Measurements from ENCODE around the gene INSM2.

INSM2 gene, protein sequence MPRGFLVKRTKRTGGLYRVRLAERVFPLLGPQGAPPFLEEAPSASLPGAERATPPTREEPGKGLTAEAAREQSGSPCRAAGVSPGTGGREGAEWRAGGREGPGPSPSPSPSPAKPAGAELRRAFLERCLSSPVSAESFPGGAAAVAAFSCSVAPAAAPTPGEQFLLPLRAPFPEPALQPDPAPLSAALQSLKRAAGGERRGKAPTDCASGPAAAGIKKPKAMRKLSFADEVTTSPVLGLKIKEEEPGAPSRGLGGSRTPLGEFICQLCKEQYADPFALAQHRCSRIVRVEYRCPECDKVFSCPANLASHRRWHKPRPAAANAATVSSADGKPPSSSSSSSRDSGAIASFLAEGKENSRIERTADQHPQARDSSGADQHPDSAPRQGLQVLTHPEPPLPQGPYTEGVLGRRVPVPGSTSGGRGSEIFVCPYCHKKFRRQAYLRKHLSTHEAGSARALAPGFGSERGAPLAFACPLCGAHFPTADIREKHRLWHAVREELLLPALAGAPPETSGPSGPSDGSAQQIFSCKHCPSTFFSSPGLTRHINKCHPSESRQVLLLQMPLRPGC

DNA sequence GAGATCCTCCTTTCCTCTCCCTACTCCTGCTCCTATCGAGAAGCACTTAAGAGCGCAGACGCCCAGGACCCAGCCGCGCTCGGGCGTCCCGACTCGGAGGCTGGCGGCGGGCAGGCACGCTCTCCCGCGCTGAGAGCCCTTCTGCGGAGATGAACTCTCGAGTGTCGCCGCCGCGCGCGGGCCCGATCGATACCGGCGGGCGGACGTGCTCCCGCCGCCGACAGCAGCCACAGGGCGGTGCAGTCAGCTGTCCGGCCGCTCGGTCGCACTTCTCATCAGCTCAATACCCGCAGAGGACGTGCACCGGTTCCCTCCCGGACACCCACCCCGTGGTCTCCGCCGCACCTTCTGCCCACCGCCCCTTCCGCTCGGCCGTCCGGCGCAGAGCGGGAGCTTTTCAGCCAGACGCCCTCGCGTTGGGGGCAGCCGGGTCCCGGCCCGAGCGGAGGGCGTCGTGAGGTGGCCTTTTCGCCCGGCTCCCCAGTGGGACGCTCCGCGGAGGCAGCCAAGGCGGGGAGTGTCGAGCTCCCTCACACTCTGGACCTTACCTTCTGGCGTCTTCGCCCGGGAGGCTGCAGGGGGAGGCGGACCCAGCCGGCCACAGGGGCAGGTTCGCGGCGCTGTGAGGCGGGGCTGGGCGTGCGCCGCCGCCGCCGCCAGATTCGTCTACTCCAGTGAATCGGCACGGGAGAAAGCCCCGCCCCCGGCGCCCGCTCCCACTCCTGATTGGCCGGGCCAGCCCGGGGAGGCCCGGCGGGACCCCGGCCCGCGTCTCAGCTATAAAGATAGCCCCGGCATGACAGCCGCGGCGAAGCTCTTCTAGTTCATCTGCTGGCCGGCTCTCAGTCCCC, at the start of gene INSM2:
Gene INSM2, plus strand, starts transcription at position 808 of the 851 bp plus-strand sequence. CDS start 89 bp downstream, outside the sequence.
- no peak for DNase-seq

DNA sequence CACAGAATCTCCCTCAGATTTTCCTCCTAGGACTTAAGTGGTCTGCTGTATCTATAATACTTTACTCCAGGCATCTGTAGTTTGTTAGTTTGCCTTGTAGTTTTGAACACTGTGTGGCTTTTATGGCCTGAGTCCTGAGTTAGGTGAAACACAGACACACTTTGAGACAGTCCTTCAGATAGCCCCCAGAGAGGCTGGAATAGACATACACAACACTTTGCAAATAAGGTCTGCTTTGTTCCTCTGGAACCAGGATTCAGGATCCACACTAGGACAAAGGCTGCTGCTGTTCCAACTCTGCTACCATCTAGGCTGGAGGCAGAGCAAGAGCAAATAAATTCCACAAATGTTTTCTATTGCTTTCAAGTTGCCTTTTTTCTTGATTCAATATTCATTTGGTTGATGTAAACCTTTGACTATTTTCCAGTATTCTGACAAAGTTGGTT, 41.4 kb upstream of the INSM2 start:
- no peak for DNase-seq

DNA sequence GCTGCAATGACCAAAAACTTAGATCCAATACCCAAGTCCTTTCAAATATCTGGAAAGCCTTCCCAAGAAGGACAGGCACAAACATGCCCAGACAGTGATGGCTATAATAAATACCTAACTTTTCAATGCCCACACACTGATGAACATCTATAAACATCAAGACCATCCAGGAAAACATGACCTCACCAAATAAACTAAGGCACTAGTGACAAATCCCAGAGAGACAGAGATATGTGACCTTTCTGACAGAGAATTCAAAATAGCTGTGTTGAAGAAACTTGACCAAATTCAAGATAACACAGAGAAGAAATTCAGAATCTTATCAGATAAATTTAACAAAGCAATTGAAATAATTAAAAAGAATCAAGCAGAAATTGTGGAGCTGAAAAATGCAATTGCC, 38.7 kb upstream of the INSM2 start:
- no peak for DNase-seq

DNA sequence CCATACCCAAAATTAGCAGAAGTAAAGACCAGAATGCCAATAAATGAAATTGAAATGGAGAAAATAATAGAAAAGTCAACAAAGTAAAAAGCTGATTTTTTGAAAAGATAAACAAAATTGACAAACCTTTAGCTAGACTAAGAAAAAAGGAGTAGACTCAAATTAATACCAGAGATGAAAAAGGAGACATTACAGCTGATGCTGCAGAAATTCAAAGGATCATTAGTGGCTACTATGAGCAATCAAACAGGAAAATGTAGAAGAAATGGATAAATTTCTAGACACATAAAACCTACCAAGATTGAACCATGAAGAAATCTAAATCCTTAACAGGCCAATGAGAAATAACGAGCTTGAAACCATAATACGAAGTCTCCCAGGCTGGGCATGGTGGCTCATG, 34.8 kb upstream of the INSM2 start:
- no peak for DNase-seq

DNA sequence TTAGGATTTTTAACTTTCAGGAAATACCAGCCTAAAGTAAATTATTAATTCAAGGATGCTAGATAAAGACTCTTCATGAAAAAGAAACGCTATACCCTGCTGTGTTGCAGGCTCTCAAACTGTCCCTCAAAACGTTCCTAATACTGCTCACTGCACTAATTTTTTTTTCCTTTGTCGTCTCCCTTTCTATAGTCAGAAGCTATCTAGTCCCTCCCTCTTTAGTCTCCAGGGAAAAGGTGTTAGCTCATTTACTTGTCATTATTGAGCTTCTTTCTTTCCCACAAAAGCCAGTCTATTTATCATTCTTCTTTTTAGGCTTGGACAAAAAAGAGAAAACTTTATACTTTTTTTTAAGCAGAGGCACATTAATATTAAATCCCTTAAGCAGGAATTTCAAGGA, 30.3 kb upstream of the INSM2 start:
- DNase-seq, result no peak

DNA sequence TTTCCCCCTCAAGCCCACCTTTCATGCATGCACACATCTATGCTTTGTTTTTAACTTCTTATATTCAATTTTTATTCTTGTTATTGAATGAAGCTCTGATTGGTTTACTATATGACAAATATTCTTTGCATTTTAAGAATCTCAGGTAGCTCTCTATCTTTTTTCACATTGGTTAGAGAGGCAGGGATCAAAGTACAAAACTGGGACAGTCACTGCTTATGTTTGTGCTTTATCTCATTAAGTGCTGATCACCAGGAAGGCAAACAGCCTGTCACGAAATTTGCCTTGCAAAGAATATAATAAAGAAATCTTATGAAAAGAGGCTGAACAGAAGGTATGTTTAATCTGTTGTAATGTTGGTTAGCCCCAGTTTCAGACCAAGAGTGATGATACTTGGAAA, 29.7 kb upstream of the INSM2 start:
- no peak for DNase-seq

DNA sequence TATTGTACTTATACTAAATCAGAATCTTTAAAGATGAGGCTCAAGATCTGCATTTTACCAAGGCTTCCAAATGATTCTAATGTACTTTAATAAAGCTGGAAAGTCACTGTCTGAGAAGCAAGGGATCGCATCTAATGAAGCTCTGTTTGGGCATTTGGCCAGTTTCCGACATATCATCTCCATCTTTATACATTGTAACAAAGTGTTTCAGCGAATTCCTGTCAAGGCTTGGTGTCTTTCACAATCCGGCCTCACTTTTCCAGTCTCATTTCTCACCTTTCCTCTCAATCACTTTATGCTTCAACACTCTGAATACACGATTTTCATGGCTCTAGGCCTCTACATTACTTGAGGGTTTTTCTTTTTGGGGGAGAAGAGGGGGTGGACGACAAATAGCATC, 27.5 kb upstream of the INSM2 start:
- no peak for DNase-seq

DNA sequence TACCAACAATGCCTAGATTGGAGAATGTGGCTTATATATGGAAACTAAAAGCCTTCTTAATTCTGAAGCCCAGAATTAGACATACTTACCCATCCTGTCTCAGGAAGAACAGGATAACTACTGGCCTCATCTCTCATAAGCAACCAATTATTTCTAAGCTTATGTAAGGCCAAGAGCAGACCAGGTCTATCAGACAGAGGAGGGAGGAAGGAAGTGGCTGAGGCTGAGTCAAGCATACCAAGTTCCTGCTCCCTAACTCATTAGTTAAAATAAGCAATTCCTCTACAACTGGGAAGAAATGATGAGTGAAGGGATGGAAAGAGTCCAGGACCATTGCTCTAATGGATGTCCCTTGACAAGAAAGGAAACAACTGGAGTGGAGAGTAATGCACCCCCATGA, 27.0 kb upstream of the INSM2 start:
- peak; percentile 75 for DNase-seq

DNA sequence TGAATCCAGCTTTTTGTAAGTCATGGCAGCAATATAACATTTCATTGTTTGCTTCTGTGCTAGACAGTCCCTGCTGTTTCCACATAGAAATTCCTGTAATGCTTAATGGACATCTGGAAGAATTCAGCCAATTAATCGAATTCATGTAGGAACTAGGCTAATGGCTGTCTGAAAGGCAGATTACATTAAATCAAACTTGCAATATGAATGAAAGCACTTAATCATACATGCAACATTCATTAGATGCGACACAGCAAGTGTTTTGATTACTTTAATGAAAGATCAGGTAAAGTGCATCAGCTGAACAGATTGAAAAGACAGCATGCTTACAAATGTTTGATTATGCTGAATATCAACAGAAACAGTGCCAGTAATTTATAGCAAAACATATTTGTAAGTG, 24.1 kb upstream of the INSM2 start:
- DNase-seq, result no peak

DNA sequence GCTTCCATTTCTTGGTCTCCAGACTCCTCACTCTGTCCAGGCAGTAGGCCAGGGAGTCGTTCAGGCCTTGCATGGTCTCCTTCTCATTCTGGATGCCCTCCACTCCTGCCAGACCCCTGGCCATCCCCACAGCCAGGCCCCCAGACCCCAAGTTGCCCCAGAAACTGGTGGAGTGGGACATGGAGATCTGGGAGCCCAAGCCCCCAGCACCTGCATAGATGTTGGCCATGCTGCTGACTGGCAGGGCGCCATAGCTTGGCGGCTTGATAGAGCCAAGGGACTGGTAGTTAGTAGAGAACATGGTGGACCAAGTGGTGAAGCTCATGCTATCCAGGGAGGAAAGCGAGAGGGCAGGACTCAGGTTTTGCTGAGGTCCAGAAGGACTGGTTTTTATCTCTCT, 21.2 kb upstream of the INSM2 start:
- DNase-seq, result no peak

DNA sequence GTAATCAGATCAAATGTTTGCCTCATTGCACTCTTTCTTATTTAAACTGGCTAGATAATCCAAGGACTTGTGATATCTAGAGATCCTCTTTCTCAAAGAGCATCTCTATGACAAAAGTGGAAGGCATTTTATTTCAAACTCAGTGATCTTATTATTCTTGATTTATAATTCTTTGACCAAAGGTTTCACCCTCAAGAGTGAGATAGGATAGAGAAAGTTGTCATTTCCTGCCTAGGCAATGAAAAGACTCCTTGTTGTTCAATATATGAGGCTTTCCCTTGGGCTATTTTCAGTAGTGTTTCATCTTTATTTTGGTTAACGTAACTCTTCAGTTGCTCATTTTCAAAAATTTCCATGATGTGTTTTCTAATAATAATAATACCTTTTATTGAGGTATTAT, 18.0 kb upstream of the INSM2 start:
- DNase-seq, result no peak

DNA sequence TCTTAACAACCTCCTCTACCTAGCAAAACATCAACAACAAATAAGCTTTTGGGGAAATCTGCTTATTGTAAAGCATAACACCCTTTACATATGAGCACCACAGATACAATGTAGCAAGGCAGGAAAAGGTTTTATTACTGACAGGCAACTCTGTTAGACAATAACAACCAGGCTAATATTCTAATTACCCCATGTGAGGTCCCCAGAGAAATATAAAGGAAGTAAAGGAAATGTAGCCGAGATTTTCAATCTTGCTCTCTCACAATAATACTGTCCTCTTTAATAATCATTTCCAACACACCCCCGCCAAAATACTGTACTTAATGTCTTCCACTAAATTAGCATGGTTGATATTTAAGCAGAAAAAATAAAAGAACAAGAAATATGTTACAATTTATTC, 14.0 kb upstream of the INSM2 start:
- DNase-seq, result no peak

DNA sequence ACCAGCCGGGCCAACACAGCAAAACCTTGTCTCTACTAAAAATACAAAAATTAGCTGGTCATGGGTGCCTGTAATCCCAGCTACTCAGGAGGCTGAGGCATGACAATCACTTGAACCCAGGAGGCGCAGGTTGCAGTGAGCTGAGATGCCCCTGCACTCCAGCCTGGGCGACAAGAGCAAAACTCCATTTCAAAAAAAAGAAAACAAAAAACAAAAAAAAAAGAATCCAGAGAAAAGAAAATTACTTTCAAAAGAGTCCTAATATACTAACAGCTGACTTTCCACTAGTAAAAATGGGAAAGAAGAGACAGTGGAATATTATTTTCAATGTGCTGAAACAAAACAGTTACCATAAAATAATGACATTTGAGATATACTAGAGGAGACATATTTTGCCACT, 8.3 kb upstream of the INSM2 start:
- no peak for DNase-seq

DNA sequence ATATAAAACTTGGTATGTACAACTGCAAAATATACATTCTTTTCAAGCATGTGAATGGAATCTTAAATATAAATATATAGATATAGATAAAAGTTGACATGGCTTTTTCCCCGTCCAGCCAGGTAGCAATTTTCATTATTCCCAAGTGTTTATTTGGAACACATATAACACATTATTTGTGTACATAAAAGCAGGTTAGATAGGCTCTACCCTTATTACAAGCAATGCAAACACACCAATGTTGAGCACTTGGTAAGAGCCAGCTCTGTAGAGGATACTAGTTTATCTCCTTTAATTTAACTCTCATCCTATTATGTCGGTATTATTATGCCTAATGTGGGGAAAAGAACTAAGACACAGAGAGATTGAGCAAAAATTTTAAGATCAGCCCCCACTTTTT, 7.0 kb upstream of the INSM2 start:
- DNase-seq, result no peak

DNA sequence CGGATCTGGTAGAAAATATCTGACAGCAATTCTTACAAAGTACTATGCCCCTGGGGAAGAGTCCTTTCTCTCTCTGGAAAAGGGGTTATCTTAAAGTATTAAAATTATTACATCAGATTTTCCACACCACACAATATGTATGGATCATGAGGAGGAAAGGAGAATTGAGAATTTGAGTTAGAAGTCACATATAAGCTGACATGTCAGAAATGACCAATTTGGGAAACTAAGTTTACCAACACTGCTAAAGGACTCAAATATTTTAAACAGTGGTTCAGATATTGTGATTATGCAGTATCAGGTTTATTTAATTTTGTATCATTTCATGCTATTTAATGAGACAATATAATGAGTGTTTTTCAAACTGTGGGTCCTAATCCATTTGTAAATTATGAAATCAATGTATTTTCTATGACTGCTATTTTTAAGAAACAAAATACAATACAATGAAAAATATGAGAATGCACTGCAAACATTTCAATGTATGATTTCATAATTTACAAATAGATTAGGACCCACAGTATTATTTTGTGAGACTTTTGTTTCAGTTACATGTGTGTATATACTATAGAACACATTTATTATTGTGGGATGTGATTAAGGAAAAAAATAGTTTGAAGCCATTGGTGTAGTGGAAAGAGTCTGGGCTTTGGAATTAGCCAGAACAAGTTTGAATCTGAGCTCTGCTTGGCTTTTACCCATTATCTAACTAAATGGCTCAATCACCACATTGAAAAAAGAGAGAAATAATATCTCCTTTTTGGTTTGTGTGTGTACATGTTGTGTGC, 1.8 kb upstream of the INSM2 start:
- DNase-seq, result no peak

DNA sequence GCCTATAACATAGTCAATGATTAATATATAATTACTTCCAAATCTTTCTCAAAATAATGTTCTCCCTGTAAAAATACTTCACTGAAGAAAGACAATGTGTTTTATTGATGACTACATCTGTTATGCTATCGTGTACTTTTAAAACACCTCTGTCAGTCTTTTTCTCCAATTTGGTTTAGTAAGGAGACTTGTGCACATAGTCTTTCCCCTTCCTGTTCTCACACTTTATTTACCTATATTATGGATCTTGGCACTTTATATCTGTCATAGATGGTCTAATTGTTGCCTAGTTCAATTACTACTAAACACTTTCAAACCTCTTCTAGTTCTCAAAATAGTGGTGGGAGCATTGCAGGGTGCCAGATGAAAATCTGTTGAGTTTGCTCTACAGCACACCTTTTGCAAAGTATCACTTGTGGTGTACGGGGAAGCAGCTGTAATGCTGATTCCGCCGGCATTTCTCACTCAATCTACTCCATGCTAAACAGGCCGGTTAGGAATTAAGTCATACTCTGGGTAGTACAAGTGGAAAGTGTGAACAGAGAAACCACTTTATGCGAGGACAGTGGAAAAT, 1.1 kb upstream of the INSM2 start:
- no peak for DNase-seq

DNA sequence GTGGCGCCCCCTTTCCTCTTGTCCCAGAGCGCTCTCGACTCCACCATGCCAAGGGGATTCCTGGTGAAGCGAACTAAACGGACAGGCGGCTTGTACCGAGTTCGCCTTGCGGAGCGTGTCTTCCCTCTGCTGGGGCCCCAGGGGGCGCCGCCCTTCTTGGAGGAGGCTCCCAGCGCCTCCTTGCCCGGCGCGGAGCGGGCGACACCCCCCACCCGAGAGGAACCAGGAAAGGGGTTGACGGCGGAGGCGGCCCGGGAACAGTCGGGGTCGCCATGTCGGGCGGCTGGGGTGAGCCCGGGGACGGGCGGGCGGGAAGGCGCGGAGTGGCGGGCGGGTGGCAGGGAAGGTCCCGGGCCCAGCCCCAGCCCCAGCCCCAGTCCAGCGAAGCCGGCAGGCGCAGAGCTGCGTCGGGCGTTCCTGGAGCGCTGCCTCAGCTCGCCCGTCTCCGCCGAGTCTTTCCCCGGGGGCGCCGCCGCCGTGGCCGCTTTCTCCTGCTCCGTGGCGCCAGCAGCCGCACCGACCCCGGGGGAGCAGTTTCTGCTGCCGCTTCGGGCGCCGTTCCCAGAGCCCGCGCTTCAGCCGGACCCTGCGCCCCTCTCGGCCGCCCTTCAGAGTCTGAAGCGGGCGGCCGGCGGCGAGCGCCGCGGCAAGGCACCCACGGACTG, 376 bp downstream of the INSM2 start:
- no peak for DNase-seq

DNA sequence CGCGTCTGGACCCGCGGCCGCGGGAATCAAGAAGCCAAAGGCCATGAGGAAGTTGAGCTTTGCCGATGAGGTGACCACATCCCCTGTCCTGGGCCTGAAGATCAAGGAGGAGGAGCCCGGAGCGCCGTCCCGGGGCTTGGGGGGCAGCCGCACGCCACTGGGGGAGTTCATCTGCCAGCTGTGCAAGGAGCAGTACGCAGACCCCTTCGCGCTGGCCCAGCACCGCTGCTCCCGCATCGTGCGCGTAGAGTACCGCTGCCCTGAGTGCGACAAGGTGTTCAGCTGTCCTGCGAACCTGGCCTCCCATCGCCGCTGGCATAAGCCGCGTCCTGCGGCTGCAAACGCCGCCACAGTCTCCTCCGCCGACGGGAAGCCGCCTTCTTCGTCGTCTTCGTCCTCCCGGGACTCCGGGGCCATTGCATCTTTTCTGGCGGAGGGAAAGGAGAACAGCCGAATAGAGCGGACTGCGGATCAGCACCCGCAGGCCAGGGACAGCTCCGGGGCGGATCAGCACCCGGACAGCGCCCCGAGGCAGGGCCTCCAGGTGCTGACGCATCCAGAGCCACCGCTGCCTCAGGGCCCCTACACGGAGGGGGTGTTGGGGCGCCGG, 1.0 kb downstream of the INSM2 start:
- DNase-seq, result no peak

DNA sequence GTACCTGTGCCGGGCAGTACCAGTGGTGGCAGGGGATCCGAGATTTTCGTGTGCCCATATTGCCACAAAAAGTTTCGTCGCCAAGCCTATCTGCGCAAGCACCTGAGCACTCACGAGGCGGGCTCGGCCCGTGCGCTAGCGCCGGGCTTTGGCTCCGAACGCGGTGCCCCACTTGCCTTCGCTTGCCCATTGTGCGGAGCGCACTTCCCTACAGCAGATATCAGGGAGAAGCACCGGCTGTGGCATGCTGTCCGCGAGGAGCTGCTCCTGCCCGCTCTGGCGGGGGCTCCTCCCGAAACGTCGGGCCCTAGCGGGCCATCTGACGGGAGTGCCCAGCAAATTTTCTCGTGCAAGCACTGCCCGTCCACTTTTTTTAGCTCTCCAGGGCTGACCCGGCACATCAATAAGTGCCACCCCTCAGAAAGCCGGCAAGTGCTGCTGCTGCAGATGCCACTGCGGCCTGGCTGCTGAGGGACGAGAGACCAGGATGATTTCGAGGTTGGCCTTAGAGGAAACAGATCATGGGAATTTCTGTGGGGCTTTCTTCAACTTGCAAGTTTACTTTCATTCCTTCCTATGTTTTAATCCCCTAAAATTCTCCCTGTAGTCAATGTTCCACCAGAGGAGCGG, 1.6 kb downstream of the INSM2 start:
- DNase-seq, result no peak

DNA sequence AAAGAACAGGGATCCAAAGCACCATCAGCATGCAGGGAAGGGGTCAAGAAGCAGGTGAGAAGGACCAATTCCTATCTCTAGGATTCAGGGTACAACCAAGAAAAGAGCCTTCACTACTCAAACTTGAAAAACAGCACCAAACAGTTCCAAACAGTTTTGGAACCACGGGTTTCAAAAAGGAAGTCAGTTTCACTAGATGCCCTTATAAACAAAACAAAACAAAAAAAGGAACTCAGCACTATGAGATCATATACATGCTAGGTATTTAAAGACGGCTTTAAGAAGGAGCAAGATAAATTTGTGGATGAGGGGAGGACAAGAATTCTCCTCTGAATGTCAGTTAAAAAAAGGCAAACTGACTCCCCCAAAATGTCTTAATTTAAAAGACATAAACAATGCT, 6.0 kb downstream of the INSM2 start:
- no peak for DNase-seq

DNA sequence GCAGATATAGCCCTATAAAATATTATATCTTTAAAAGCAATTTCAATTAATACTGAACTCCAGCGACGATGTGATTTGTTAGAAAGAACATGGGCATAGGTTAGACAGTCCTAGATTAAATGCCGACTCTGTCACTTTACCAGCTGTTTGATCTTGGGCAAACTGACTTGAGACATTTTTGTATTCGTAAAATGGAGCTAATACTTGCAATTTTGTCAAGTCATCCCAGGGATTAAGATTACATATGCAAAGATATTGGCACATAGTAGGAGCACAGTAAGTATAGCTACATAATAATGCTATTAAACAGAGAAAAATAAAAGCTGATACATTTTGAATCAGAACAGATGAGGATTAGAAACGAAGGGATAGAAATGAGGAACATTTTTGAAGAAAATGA, 9.0 kb downstream of the INSM2 start:
- DNase-seq, result no peak
